ENCODE results near the gene DEFB121.

DNA sequence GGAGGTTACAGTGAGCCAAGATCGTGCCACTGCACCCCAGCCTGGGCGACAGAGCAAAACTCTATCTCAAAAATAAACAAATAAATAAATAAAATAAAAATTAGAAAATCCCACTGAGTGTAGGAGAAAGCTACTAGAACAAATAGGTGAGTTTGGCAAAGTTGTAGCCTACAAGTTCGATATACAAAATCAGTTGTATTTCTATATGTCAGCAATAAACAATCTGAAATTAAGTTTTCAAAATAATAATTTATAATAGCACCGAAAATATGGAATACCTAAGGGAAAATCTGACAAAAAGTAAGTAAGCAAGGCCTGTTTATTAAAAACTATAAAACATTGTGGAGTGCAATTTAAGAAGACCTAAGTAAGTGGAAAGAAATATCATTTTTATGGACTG is 42.7 kb downstream of the DEFB121 start:
- TF ChIP-seq KAT2B (IDR thresholded peaks at IDR 0.05; ENCODE audit: low read depth, low read length), result no peak
- no peak for TF ChIP-seq FOSL1 (tag; conservative IDR thresholded peaks at IDR 0.05)
- TF ChIP-seq BCL6 (CRISPR knock-in tag; IDR thresholded peaks at IDR 0.05), result no peak
- no peak for TF ChIP-seq SP1 (CRISPR knock-in tag; IDR thresholded peaks at IDR 0.05)
- TF ChIP-seq TAF7 (tag; IDR thresholded peaks at IDR 0.05), result no peak
- TF ChIP-seq THRA (IDR thresholded peaks at IDR 0.05), result no peak
- TF ChIP-seq ZFP36 (IDR thresholded peaks at IDR 0.05; ENCODE audit: low read depth, low read length, partially characterized antibody), result no peak
- no peak for TF ChIP-seq CBX2 (IDR thresholded peaks at IDR 0.05; ENCODE audit: insufficient read depth, low read length, poor library complexity, severe bottlenecking)
- TF ChIP-seq CTCF (IDR thresholded peaks at IDR 0.05 in 2 of 3, conservative IDR thresholded peaks at IDR 0.05 in 1 of 3; ENCODE audit: insufficient read depth in 2 of 3, low read depth in 1 of 3, low read length in 3 of 3), result no peak
- TF ChIP-seq POLR2AphosphoS5 (IDR thresholded peaks at IDR 0.05; ENCODE audit: control insufficient read depth, insufficient read depth, low read depth, low read length), result no peak
- TF ChIP-seq CEBPB (tag; IDR thresholded peaks at IDR 0.05), result no peak
- TF ChIP-seq SAFB2 (IDR thresholded peaks at IDR 0.05; ENCODE audit: borderline replicate concordance, low read depth, low read length, severe bottlenecking), result no peak
- TF ChIP-seq UBTF (IDR thresholded peaks at IDR 0.05; ENCODE audit: borderline replicate concordance in 1 of 2, low read depth in 2 of 2, low read length in 2 of 2), result no peak
